Measurements from ENCODE around the gene SUDS3.

SUDS3 gene

DNA sequence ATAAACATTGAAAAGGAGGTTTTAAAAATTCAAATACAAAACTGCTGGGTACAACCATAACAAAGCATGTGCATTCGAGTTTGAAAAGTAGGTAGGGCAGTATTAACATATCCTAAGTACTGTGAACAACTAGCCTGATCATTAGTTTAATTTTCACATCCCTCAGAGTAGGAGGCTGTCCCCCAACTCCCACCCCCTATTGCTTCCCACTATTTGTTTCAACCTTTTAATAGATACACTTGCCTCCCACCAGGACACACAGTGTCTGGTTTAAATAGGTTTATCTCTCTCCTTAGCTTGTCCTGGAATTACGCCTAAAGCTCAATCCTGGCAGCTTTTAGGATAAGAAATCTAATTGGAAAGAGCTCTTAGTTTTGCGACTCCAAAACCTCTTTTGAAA is 5.8 kb upstream of the SUDS3 start:
- no peak overlapping the region for H3K27ac ChIP-seq
- TF ChIP-seq ZFX (IDR thresholded peaks at IDR 0.05) = no peak
- TF ChIP-seq, protein P1, sequence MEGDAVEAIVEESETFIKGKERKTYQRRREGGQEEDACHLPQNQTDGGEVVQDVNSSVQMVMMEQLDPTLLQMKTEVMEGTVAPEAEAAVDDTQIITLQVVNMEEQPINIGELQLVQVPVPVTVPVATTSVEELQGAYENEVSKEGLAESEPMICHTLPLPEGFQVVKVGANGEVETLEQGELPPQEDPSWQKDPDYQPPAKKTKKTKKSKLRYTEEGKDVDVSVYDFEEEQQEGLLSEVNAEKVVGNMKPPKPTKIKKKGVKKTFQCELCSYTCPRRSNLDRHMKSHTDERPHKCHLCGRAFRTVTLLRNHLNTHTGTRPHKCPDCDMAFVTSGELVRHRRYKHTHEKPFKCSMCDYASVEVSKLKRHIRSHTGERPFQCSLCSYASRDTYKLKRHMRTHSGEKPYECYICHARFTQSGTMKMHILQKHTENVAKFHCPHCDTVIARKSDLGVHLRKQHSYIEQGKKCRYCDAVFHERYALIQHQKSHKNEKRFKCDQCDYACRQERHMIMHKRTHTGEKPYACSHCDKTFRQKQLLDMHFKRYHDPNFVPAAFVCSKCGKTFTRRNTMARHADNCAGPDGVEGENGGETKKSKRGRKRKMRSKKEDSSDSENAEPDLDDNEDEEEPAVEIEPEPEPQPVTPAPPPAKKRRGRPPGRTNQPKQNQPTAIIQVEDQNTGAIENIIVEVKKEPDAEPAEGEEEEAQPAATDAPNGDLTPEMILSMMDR (conservative IDR thresholded peaks at IDR 0.05) = no peak

DNA sequence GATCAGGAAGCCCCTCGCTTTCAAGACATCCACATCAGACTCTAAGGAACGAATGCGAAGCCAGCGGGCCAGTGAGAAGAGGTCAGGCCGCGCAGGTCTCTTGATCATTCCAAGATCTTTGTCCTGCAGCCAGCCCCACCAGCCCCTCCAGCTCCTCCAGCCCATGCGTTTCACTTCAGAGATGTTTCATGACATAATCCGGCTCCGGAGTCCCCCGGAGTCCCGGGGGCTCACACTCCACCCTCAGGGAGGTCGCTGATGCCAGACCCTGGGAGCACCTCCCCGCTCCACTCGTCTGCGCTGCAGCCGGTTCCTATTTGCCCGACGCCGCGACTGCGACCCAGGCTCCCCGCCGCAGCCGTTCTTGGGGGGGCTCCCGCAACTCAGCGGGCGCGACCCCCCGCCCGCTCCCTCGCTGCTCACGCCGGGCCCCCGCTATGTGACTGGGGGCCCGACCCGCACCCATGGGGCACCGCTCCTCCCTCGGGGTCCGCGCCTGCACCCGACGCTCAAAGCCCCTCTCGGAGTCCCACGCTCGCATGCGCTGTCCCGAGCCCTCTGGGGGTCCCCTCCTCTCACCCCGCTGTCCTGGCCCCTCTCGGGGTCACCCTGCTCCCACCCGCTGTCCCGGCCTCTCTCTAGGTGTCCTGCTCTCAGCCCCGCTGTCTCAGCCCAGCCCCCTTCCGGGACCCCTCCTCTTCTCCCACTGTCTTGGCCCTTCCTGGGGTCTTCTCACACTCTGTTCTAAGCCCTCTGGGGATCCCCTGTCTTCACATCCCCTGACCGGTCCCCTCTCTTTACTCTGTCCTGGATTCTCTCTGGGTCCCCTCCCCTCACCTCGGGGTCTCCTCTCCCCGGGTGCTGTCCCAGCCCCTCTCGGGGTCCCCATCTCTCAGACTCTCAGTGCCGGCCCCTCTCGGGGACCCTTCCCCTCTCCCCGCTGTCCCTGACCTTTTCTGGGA is 4.8 kb upstream of the SUDS3 start:
- peak overlapping the region; percentile 99 for H3K27ac ChIP-seq
- TF ChIP-seq ZFX (IDR thresholded peaks at IDR 0.05) = no peak
- TF ChIP-seq, protein P1 (conservative IDR thresholded peaks at IDR 0.05) = no peak

DNA sequence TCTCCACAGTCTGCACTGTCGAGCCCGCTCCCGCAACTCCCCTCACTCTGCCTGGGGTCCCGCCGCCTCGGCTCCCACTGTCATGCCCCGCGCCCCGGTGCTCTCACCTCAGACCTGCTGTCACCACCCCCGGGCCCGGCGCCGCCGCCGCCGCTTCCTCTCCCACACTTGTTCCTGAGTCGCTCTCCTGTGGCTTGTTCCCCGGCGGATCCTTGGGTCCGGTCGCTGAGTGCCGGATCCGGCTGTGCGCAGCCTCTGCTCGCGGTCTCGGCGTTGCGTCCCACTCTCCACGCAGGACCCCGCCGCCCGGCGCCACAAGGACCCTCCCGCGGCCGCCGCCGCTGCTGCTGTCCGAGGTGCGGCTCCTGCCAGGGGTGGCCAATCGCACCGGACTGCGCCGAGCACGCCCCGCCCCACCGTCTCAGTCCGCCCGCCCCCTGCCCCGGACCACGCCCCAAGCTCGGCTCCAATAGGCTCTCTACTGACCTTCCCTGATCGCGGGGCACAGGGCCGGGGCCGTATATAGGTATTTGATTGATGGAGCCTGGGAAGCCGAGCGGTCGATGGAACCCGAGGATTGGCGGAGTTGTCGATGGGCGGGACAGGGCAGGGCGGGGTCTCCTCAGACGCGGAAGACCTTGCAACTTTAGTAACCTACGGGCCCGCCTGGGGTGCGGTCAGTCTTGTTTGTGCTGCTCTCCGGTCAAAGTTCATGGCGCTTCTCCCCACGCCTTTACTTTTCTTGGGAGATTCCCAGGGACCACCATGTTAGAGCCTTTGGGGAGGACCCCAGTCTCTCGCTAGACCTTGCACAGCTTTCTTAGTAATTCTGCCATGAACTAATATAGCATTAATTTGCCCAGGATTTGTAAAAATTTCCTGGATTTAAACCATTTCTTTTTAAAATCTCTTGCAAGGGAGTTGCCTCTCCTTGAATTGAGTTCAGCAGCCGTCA is 3.5 kb upstream of the SUDS3 start, which contains the start of gene TAOK3:
Gene TAOK3, minus strand, starts transcription at position 367 of the 955 bp plus-strand sequence. CDS start 117,340 bp downstream, outside the sequence.
- peak within 1 kb of the TSS; percentile 99 for H3K27ac ChIP-seq

DNA sequence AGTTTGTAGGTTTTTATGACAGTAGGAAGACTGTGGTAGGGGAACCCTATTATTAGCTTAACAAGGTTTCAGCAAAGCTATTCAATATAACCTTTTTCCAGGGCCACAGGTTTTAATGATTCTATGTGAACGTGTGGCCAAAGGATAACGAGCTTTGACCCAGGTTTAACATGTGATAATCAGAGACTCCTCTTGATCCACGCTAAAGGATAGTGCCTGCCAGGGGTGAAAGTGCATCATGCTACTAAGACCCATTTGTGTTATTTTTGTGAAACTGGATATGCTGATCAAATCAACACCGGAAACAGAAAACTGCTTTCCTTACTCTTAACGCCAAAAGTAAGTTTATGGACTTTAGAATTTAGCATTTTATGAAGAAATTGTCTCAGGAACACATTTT is 2.7 kb upstream of the SUDS3 start:
- no peak overlapping the region for H3K27ac ChIP-seq

More for the DNA sequence above, 3.5 kb upstream of the SUDS3 start, which contains the start of gene TAOK3:
- no peak for TF ChIP-seq ZFX (IDR thresholded peaks at IDR 0.05)
- TF ChIP-seq, protein P1 (conservative IDR thresholded peaks at IDR 0.05) = no peak

DNA sequence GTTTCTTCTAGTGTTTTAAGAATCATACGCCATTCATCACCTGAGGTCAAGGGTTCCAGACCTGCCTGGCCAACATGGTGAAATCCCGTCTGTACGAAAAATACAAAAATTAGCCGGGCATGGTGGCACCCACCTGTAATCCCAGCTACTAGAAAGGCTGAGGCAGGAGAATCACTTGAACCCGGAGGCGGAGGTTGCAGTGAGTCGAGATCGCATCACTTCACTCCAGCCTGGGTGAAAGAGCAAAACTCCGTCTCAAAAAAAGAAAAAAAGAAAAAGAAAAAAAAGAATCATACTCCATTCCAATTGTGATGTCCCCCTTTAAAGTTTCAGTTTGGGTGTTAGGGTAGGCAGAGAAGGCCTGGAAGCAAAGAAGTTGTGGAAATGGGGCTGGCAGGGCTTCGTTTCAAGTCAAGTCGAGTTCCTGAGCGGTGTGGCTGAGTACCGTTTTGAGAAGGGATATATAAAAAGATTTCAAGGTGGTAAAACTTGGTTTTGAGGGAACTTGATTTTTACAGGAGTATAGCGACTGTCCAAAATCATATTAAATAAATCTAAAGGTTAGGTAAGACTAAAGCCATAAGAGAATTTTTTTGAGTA is 2.1 kb upstream of the SUDS3 start:
- H3K27ac ChIP-seq = no peak overlapping the region
- TF ChIP-seq ZFX (IDR thresholded peaks at IDR 0.05) = no peak
- TF ChIP-seq, protein P1 (conservative IDR thresholded peaks at IDR 0.05) = no peak

More for the DNA sequence above, 2.7 kb upstream of the SUDS3 start:
- TF ChIP-seq ZFX (IDR thresholded peaks at IDR 0.05) = no peak
- TF ChIP-seq, protein P1 (conservative IDR thresholded peaks at IDR 0.05) = no peak

DNA sequence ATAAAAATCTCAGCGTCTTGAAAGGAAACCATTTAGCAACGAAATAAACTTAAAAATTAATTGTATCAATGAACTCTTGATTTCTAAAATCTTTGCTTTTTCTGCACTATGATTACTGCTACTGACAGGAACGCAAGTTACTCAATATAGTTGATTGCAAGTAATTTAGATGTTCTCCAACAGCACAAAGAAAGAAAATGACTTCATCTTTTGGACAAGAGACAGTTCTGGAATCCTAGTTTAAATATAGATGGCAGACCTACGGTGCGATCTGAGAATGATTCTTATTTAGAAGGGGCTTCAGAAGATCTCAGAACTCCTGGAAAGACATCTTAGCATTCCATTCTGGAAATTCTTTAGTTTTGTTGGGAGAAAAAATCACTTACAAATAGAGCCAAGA is 1.4 kb upstream of the SUDS3 start:
- TF ChIP-seq, protein P1 (conservative IDR thresholded peaks at IDR 0.05) = no peak
- TF ChIP-seq ZFX (IDR thresholded peaks at IDR 0.05) = no peak
- H3K27ac ChIP-seq = no peak overlapping the region

All from C4-2B (cell line).